ENCODE results near the gene KDR.

The KDR gene

DNA sequence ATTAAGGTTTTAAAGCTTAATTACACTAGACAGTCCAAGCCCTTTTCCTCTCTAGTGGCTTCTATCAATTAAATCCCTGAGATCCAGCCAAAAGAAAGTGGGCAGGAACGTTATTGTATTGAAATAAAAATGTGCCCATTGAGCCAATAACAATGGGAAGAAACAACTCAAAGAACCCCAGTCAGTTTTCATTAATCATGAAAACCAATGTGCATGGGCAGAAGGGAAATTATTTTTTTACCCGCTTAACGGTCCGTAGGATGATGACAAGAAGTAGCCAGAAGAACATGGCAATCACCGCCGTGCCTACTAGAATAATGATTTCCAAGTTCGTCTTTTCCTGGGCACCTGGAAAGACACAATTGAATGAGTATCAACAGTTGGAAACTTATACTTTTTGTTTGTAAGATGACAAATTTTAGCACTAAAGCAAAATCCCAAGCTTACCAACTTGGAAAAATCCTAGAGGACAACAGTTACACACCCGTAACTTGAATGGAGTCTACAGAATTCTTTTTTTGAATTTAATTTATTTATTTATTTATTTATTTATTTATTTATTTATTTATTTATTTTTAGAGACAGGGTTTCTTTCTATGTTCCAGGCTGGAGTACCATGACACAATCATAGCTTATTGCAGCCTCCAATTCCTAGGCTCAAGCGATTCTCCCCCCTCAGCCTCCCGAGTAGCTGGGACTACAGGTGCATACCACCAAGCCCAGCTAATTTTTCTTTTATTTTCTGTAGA, 26.8 kb downstream of the KDR start:
- H2BK120ac ChIP-seq (ENCODE audit: low read depth, low read length): no peak overlapping the region
- H3K4me2 ChIP-seq (ENCODE audit: low read length, poor library complexity, severe bottlenecking): no peak overlapping the region
- H3K4me1 ChIP-seq (ENCODE audit: control insufficient read depth, insufficient read depth, low read depth, low read length): no peaks in the 10 kb centered on the region
- H3K27ac ChIP-seq (ENCODE audit: low read length, poor library complexity, severe bottlenecking): no peak overlapping the region
- no peak overlapping the region for H2BK5ac ChIP-seq (ENCODE audit: low read depth, low read length, poor library complexity, severe bottlenecking)
- DNase-seq: no peak
- no peak overlapping the region for H2AK5ac ChIP-seq (ENCODE audit: low read length, severe bottlenecking)
- H3K9ac ChIP-seq (ENCODE audit: low read length): no peak overlapping the region
- no peak overlapping the region for H2AFZ ChIP-seq (ENCODE audit: low read depth, low read length)
- no peak overlapping the region for H2BK12ac ChIP-seq (ENCODE audit: low read length in 2 of 2)
- no peak overlapping the region for H3K18ac ChIP-seq (ENCODE audit: low read depth in 1 of 2, low read length in 2 of 2)
- H3K4ac ChIP-seq (ENCODE audit: low read depth in 1 of 2, low read length in 2 of 2): no peak overlapping the region
- H3K23ac ChIP-seq (ENCODE audit: low read length in 2 of 2): no peak overlapping the region
- H3K14ac ChIP-seq (ENCODE audit: low read length in 2 of 2): no peak overlapping the region
- H3K79me1 ChIP-seq (replicated peaks; ENCODE audit: low read length, poor library complexity, severe bottlenecking): no peaks in the 10 kb centered on the region
- no peaks in the 10 kb centered on the region for H3K36me3 ChIP-seq (ENCODE audit: control insufficient read depth in 1 of 2, insufficient read depth in 2 of 2, low read depth in 1 of 2, low read length in 2 of 2)
- no peak overlapping the region for H4K8ac ChIP-seq (ENCODE audit: low read length)
- H3K4me3 ChIP-seq (ENCODE audit: insufficient read depth in 1 of 2, low read depth in 1 of 2, low read length in 2 of 2): no peak overlapping the region
- no peak overlapping the region for H2BK15ac ChIP-seq (ENCODE audit: low read depth, poor library complexity, severe bottlenecking)
- H3K9me3 ChIP-seq (ENCODE audit: control insufficient read depth, low read length): no peaks in the 10 kb centered on the region
- peaks cover 0 to 8% of the 10 kb centered on the region in 2 experiments for H3K27me3 ChIP-seq (ENCODE audit: control insufficient read depth in 1 of 2, insufficient read depth in 1 of 2, low read length in 2 of 2)
- 97% methylated on average over 5 of the region's 10 CpGs for WGBS
- no peak overlapping the region for H4K91ac ChIP-seq (ENCODE audit: low read length)

DNA sequence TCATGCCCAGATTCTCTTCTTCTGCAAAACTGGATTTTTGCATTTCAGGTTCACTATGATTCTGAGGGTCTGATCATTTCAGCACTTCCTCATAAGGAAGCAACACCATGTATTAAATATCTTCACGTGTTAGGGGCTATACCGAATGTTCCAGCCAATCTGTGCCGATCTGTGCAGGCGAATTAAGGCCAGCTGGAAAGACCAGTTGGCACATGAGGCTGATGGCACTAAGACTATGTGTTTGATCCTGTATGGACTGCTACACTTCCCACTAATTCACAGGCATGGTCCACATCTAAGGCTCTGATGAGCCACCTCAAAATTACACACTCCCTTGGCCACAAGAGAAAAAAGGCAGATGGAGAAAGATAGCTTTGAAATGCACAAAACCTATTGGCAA, 28.8 kb downstream of the KDR start:
- no peak overlapping the region for H3K9ac ChIP-seq (ENCODE audit: low read length)
- H3K27ac ChIP-seq (ENCODE audit: low read length, poor library complexity, severe bottlenecking): no peak overlapping the region
- peaks cover 0 to 8% of the 10 kb centered on the region in 2 experiments for H3K27me3 ChIP-seq (ENCODE audit: control insufficient read depth in 1 of 2, insufficient read depth in 1 of 2, low read length in 2 of 2)
- H2BK12ac ChIP-seq (ENCODE audit: low read length in 2 of 2): no peak overlapping the region
- H3K36me3 ChIP-seq (ENCODE audit: control insufficient read depth in 1 of 2, insufficient read depth in 2 of 2, low read depth in 1 of 2, low read length in 2 of 2): no peaks in the 10 kb centered on the region
- no peaks in the 10 kb centered on the region for H3K9me3 ChIP-seq (ENCODE audit: control insufficient read depth, low read length)
- no peak overlapping the region for H3K4me3 ChIP-seq (ENCODE audit: insufficient read depth in 1 of 2, low read depth in 1 of 2, low read length in 2 of 2)
- H3K14ac ChIP-seq (ENCODE audit: low read length in 2 of 2): no peak overlapping the region
- H2BK120ac ChIP-seq (ENCODE audit: low read depth, low read length): no peak overlapping the region
- H3K18ac ChIP-seq (ENCODE audit: low read depth in 1 of 2, low read length in 2 of 2): peak overlapping the region in 1 of 2 experiments; percentile 28
- no peak overlapping the region for H3K4me2 ChIP-seq (ENCODE audit: low read length, poor library complexity, severe bottlenecking)
- no peak overlapping the region for H2BK5ac ChIP-seq (ENCODE audit: low read depth, low read length, poor library complexity, severe bottlenecking)
- no peak overlapping the region for H3K4ac ChIP-seq (ENCODE audit: low read depth in 1 of 2, low read length in 2 of 2)
- no peaks in the 10 kb centered on the region for H3K4me1 ChIP-seq (ENCODE audit: control insufficient read depth, insufficient read depth, low read depth, low read length)
- no peak overlapping the region for H3K23ac ChIP-seq (ENCODE audit: low read length in 2 of 2)
- H2AK5ac ChIP-seq (ENCODE audit: low read length, severe bottlenecking): no peak overlapping the region
- H4K8ac ChIP-seq (ENCODE audit: low read length): no peak overlapping the region
- 96% methylated on average over 4 of the region's 4 CpGs for WGBS
- no peak overlapping the region for H2BK15ac ChIP-seq (ENCODE audit: low read depth, poor library complexity, severe bottlenecking)
- no peak overlapping the region for H4K91ac ChIP-seq (ENCODE audit: low read length)
- DNase-seq: no peak
- no peaks in the 10 kb centered on the region for H3K79me1 ChIP-seq (replicated peaks; ENCODE audit: low read length, poor library complexity, severe bottlenecking)
- no peak overlapping the region for H2AFZ ChIP-seq (ENCODE audit: low read depth, low read length)

DNA sequence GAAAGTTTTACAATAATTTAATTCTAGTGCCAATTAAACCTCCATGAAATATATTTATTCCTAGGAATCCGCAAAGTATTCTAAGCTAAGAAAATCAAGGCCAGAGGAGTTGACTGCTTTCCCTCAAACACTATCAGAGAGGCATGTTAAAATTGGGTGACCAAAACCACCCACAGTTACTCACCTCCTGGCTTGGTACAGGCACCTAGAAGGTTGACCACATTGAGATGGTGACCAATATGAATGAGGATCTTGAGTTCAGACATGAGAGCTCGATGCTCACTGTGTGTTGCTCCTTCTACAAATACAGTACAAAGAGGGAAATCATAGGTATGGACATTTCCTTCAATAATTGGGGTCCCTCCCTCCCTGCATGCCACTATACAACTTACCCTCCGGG, 29.4 kb downstream of the KDR start:
- Histone ChIP-seq H2BK5ac (ENCODE audit: low read depth, low read length, poor library complexity, severe bottlenecking) (no peak overlapping the region), H3K4me1 (ENCODE audit: control insufficient read depth, insufficient read depth, low read depth, low read length) (no peaks in the 10 kb centered on the region), H3K9ac (ENCODE audit: low read length) (no peak overlapping the region), H2AFZ (ENCODE audit: low read depth, low read length) (no peak overlapping the region), H3K4me3 (ENCODE audit: insufficient read depth in 1 of 2, low read depth in 1 of 2, low read length in 2 of 2) (no peak overlapping the region), H3K36me3 (ENCODE audit: control insufficient read depth in 1 of 2, insufficient read depth in 2 of 2, low read depth in 1 of 2, low read length in 2 of 2) (no peaks in the 10 kb centered on the region), H3K4ac (ENCODE audit: low read depth in 1 of 2, low read length in 2 of 2) (no peak overlapping the region), H3K4me2 (ENCODE audit: low read length, poor library complexity, severe bottlenecking) (no peak overlapping the region), H4K8ac (ENCODE audit: low read length) (no peak overlapping the region), H2BK120ac (ENCODE audit: low read depth, low read length) (no peak overlapping the region), H3K27ac (ENCODE audit: low read length, poor library complexity, severe bottlenecking) (no peak overlapping the region), H2BK15ac (ENCODE audit: low read depth, poor library complexity, severe bottlenecking) (no peak overlapping the region), H3K23ac (ENCODE audit: low read length in 2 of 2) (no peak overlapping the region), H4K91ac (ENCODE audit: low read length) (no peak overlapping the region), H3K18ac (ENCODE audit: low read depth in 1 of 2, low read length in 2 of 2) (no peak overlapping the region), H3K14ac (ENCODE audit: low read length in 2 of 2) (peak overlapping the region in 1 of 2 experiments; percentile 9), H3K9me3 (ENCODE audit: control insufficient read depth, low read length) (no peaks in the 10 kb centered on the region), H3K27me3 (ENCODE audit: control insufficient read depth in 1 of 2, insufficient read depth in 1 of 2, low read length in 2 of 2) (peaks cover 0 to 8% of the 10 kb centered on the region in 2 experiments), H2AK5ac (ENCODE audit: low read length, severe bottlenecking) (no peak overlapping the region), H2BK12ac (ENCODE audit: low read length in 2 of 2) (no peak overlapping the region), H3K79me1 (replicated peaks; ENCODE audit: low read length, poor library complexity, severe bottlenecking) (no peaks in the 10 kb centered on the region)
- 78% methylated on average over 2 of the region's 3 CpGs for WGBS
- DNase-seq: no peak

DNA sequence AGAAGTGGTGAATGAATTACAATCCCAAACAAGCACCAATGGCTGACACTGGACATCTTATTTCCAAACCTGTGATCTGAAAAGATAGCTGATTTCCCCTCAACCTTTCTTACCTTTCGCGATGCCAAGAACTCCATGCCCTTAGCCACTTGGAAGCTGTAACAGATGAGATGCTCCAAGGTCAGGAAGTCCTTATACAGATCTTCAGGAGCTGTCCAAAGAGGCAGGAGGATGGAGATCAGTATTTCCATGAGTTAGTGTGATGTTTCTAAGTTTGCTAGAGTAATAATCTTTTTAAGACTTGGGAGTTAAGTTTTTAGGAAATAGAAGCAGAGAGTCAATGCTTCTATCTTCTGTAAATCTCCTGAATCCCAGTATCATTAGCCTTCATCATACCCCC, 32.9 kb downstream of the KDR start:
- Histone ChIP-seq H3K18ac (ENCODE audit: low read depth in 1 of 2, low read length in 2 of 2) (no peak overlapping the region), H3K14ac (ENCODE audit: low read length in 2 of 2) (no peak overlapping the region), H3K36me3 (ENCODE audit: control insufficient read depth in 1 of 2, insufficient read depth in 2 of 2, low read depth in 1 of 2, low read length in 2 of 2) (no peaks in the 10 kb centered on the region), H3K79me1 (replicated peaks; ENCODE audit: low read length, poor library complexity, severe bottlenecking) (no peaks in the 10 kb centered on the region), H2BK5ac (ENCODE audit: low read depth, low read length, poor library complexity, severe bottlenecking) (no peak overlapping the region), H2BK12ac (ENCODE audit: low read length in 2 of 2) (no peak overlapping the region), H2BK120ac (ENCODE audit: low read depth, low read length) (no peak overlapping the region), H2AFZ (ENCODE audit: low read depth, low read length) (no peak overlapping the region), H4K91ac (ENCODE audit: low read length) (no peak overlapping the region), H3K4me3 (ENCODE audit: insufficient read depth in 1 of 2, low read depth in 1 of 2, low read length in 2 of 2) (no peak overlapping the region), H3K27me3 (ENCODE audit: control insufficient read depth in 1 of 2, insufficient read depth in 1 of 2, low read length in 2 of 2) (peaks cover 0 to 30% of the 10 kb centered on the region in 2 experiments), H3K4ac (ENCODE audit: low read depth in 1 of 2, low read length in 2 of 2) (no peak overlapping the region), H3K9ac (ENCODE audit: low read length) (no peak overlapping the region), H2BK15ac (ENCODE audit: low read depth, poor library complexity, severe bottlenecking) (no peak overlapping the region), H3K4me2 (ENCODE audit: low read length, poor library complexity, severe bottlenecking) (no peak overlapping the region), H2AK5ac (ENCODE audit: low read length, severe bottlenecking) (no peak overlapping the region), H3K9me3 (ENCODE audit: control insufficient read depth, low read length) (no peaks in the 10 kb centered on the region), H3K23ac (ENCODE audit: low read length in 2 of 2) (no peak overlapping the region), H4K8ac (ENCODE audit: low read length) (no peak overlapping the region), H3K4me1 (ENCODE audit: control insufficient read depth, insufficient read depth, low read depth, low read length) (no peaks in the 10 kb centered on the region), H3K27ac (ENCODE audit: low read length, poor library complexity, severe bottlenecking) (no peak overlapping the region)
- no peak for DNase-seq
- 97% methylated on average over 2 of the region's 2 CpGs for WGBS
